Neural crest cell (in vitro differentiated cells): ENCODE results near the gene SEC63. TPM values are rescaled to one million over a fixed set of nuclear protein-coding genes. Genes with fewer than 3 reads are reported as not detected.

Experiments used
- DNase-seq: peaks from one replicate; pipeline ENCODE4 v3.0.0; 2021; ENCODE audit warnings: low read depth, mixed read lengths, low spot score
- H3K27ac Mint-ChIP-seq: one replicate; pipeline ENCODE4 v1.8.0; 2021; ENCODE audit warnings: mild to moderate bottlenecking, mixed read lengths; ENCODE audit not compliant: unreplicated experiment
- H3K27me3 Mint-ChIP-seq: 2 replicates; pipeline ENCODE4 v1.8.0; 2021; ENCODE audit warnings: low read depth, mild to moderate bottlenecking, mixed read lengths
- H3K36me3 Mint-ChIP-seq: 2 replicates; pipeline ENCODE4 v1.8.0; 2021; ENCODE audit warnings: low read depth, mild to moderate bottlenecking, mixed read lengths
- H3K4me1 Mint-ChIP-seq: 2 replicates; pipeline ENCODE4 v1.8.0; 2021; ENCODE audit warnings: mixed read lengths
- H3K4me3 Mint-ChIP-seq: one replicate; pipeline ENCODE4 v1.8.0; 2021; ENCODE audit warnings: mild to moderate bottlenecking, mixed read lengths
- H3K9me3 Mint-ChIP-seq: 2 replicates; pipeline ENCODE4 v1.8.0; 2021; ENCODE audit warnings: mixed read lengths
- CTCF ChIP-seq: fragments of 200-600 bp; sonication (generic); conservative IDR thresholded peaks from 2 replicates; pipeline ENCODE4 v1.5.0; 2021; ENCODE audit warnings: antibody characterized with exemption, mild to moderate bottlenecking
- total RNA-seq: library from RNA; stranded (reverse); gene quantifications from 2 replicates; pipeline ENCODE4 v1.2.1, GENCODE V29; 2021

Gene SEC63
- total RNA-seq, 1 donor from 2014 or later: 109 TPM

GRCh38 chr6:107820338-107821261 lies 137.4 kb downstream of the SEC63 start:
- DNase-seq: no peak
- Mint-ChIP-seq H3K27ac (no peak overlapping the region), H3K4me3 (peak overlapping the region; percentile 36)

DNA sequence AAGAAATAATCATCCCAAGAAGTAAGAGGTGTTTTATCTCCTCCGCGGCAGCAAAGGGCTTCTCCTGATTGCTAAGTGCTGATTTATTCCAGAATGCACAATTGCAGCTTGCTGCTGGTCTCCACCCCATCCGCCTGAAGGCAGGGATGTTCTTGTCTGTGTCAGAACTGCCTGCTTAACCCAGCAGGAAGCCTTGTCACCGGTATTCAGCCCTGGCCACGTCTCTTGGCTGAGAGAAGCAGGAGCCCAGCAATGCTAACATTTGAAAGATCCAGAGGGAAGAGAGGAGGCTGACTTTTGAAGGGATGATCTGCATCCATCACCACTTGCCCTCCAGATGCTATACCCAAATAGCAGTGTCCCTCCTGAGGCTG lies 138.1 kb downstream of the SEC63 start:
- peak overlapping the region; percentile 36 for H3K4me3 Mint-ChIP-seq
- no peaks in the 10 kb centered on the region for H3K36me3 Mint-ChIP-seq
- no peak overlapping the region for H3K27ac Mint-ChIP-seq
- H3K4me1 Mint-ChIP-seq: peaks cover 42% of the 10 kb centered on the region
- peaks cover 7% of the 10 kb centered on the region for H3K27me3 Mint-ChIP-seq
- no peak for TF ChIP-seq CTCF
- DNase-seq: no peak
- no peaks in the 10 kb centered on the region for H3K9me3 Mint-ChIP-seq

More at GRCh38 chr6:107820338-107821261, 137.4 kb downstream of the SEC63 start:
- no peaks in the 10 kb centered on the region for H3K9me3 Mint-ChIP-seq
- H3K27me3 Mint-ChIP-seq: peaks cover 7% of the 10 kb centered on the region
- H3K36me3 Mint-ChIP-seq: no peaks in the 10 kb centered on the region
- no peak for TF ChIP-seq CTCF
- peaks cover 42% of the 10 kb centered on the region for H3K4me1 Mint-ChIP-seq

GRCh38 chr6:107819217-107819616 lies 138.8 kb downstream of the SEC63 start:
- Mint-ChIP-seq H3K36me3 (no peaks in the 10 kb centered on the region), H3K4me3 (no peak overlapping the region), H3K4me1 (peaks cover 36% of the 10 kb centered on the region), H3K27me3 (peaks cover 7% of the 10 kb centered on the region), H3K9me3 (no peaks in the 10 kb centered on the region), H3K27ac (no peak overlapping the region)
- no peak for TF ChIP-seq CTCF
- no peak for DNase-seq

DNA sequence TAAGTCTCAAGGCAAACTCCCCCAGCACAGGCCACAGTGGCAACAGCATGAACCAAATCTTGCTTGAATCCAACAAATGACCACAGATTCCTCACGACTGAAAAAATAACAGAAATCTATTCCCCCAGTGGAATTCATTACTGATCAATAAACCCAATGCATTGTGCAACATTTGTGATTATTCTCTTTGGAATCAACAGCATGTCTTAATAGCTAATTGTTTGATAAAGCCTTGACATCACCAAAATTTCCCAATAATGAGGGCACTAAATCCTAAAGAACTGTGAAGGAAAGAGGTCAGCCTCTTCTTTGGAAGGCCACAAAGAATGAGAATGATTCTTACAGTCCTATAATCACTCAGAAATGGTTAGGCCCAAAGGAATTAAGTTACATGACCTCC lies 139.7 kb downstream of the SEC63 start:
- no peak overlapping the region for H3K4me3 Mint-ChIP-seq
- no peaks in the 10 kb centered on the region for H3K9me3 Mint-ChIP-seq
- H3K27me3 Mint-ChIP-seq: peaks cover 4% of the 10 kb centered on the region
- H3K36me3 Mint-ChIP-seq: no peaks in the 10 kb centered on the region
- no peak overlapping the region for H3K27ac Mint-ChIP-seq
- peaks cover 31% of the 10 kb centered on the region for H3K4me1 Mint-ChIP-seq
- DNase-seq: no peak
- TF ChIP-seq CTCF: no peak

GRCh38 chr6:107817784-107818183 lies 140.2 kb downstream of the SEC63 start:
- H3K27me3 Mint-ChIP-seq: peaks cover 2% of the 10 kb centered on the region
- TF ChIP-seq CTCF: no peak
- peaks cover 31% of the 10 kb centered on the region for H3K4me1 Mint-ChIP-seq
- no peak for DNase-seq
- H3K36me3 Mint-ChIP-seq: no peaks in the 10 kb centered on the region
- H3K4me3 Mint-ChIP-seq: no peak overlapping the region
- H3K27ac Mint-ChIP-seq: no peak overlapping the region
- no peaks in the 10 kb centered on the region for H3K9me3 Mint-ChIP-seq

Other genes with a start within 250 kb of the SEC63 start
- gene SCML4, start 133.9 kb downstream of the SEC63 start, total RNA-seq: 0.39 and 0.86 TPM in 2 replicates
- gene OSTM1, start 116.5 kb upstream of the SEC63 start, total RNA-seq: 19.9 and 20.4 TPM in 2 replicates
- gene NR2E1, start 207.8 kb upstream of the SEC63 start, total RNA-seq: not detected in 2 replicates